Activated CD8-positive, alpha-beta T cell treated with anti-CD3 and anti-CD28 coated beads, Interleukin-2, amount 10 ng/mL, durations not matched to agents 7 days and 5 days (primary cell): Measurements from ENCODE around the gene PHETA1. TPM values are rescaled to one million over a fixed set of nuclear protein-coding genes. Genes with fewer than 3 reads are reported as not detected.

Experiments
- ATAC-seq: fragments of 150-1000 bp; cut with Tn5 transposase; one replicate; pipeline ENCODE4 v1.10.0; 2021; ENCODE audit warnings: moderate library complexity
- CTCF ChIA-PET: fragments of 350-600 bp; sonication (Branson Sonifier 250); formaldehyde crosslinking; loops from one replicate; lab custom pipeline; 2021; ENCODE audit warnings: antibody characterized with exemption; lab: Charles Lee
- POLR2A ChIA-PET: fragments of 350-600 bp; sonication (Branson Sonifier 250); formaldehyde crosslinking; loops from one replicate; lab custom pipeline; 2021; ENCODE audit warnings: antibody characterized with exemption; lab: Charles Lee
- DNase-seq: peaks from one replicate; pipeline ENCODE4 v3.0.0-alpha.2; 2020
- H3K27ac Mint-ChIP-seq: one replicate; pipeline ENCODE4 v1.8.0; 2021; ENCODE audit warnings: mild to moderate bottlenecking, mixed read lengths
- H3K27me3 Mint-ChIP-seq: one replicate; pipeline ENCODE4 v1.8.0; 2021; ENCODE audit warnings: low read depth, mixed read lengths
- H3K36me3 Mint-ChIP-seq: one replicate; pipeline ENCODE4 v1.8.0; 2021; ENCODE audit warnings: low read depth, mixed read lengths
- H3K4me1 Mint-ChIP-seq: one replicate; pipeline ENCODE4 v1.8.0; 2021; ENCODE audit warnings: low read depth, mixed read lengths
- H3K4me3 Mint-ChIP-seq: one replicate; pipeline ENCODE4 v1.8.0; 2021; ENCODE audit warnings: mild to moderate bottlenecking, mixed read lengths
- H3K9me3 Mint-ChIP-seq: one replicate; pipeline ENCODE4 v1.8.0; 2022; ENCODE audit warnings: mixed read lengths; ENCODE audit not compliant: insufficient read depth
- total RNA-seq, 2 experiments: library from RNA; stranded (reverse); gene quantifications; one replicate each; pipeline ENCODE4 v1.2.3, GENCODE V29; 2021

PHETA1 gene, protein sequence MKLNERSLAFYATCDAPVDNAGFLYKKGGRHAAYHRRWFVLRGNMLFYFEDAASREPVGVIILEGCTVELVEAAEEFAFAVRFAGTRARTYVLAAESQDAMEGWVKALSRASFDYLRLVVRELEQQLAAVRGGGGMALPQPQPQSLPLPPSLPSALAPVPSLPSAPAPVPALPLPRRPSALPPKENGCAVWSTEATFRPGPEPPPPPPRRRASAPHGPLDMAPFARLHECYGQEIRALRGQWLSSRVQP
- 1 to 10 TPM; 1.1 to 1.7 TPM for total RNA-seq

GRCh38 chr12:111368788-111369495 lies at the start of gene PHETA1:
Gene PHETA1, minus strand, starts transcription at chr12:111369095. Its CDS starts 5,668 bp downstream, at chr12:111363427.
- DNase-seq (peak; percentile 85), ATAC-seq (peak; percentile 95)
- Mint-ChIP-seq H3K36me3 (no peaks in the 10 kb centered on the region), H3K4me1 (peaks cover 12% of the 10 kb centered on the region), H3K4me3 (peak within 1 kb of the TSS; percentile 73), H3K27ac (no peak within 1 kb of the TSS), H3K27me3 (peaks cover 10% of the 10 kb centered on the region), H3K9me3 (no peaks in the 10 kb centered on the region)
- ChIA-PET POLR2A (no interaction called here), CTCF (interaction anchor here (1.0 to 3.0 kb wide), 2 partner anchors 27 to 83 kb away, joined by 6 to 15 read pairs; no protein-coding TSS in a partner anchor)

DNA sequence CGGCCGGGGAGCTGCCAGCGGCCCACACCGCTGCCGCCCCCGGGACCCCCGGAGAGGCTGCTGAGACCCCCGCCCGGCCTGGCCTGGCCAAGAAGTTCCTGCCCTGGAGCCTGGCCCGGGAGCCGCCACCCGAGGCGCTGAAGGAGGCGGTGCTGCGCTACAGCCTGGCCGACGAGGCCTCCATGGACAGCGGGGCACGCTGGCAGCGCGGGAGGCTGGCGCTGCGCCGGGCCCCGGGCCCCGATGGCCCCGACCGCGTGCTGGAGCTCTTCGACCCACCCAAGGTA lies 49.6 kb upstream of the PHETA1 start:
- Mint-ChIP-seq H3K27me3 (no peaks in the 10 kb centered on the region), H3K4me3 (no peak overlapping the region)

DNA sequence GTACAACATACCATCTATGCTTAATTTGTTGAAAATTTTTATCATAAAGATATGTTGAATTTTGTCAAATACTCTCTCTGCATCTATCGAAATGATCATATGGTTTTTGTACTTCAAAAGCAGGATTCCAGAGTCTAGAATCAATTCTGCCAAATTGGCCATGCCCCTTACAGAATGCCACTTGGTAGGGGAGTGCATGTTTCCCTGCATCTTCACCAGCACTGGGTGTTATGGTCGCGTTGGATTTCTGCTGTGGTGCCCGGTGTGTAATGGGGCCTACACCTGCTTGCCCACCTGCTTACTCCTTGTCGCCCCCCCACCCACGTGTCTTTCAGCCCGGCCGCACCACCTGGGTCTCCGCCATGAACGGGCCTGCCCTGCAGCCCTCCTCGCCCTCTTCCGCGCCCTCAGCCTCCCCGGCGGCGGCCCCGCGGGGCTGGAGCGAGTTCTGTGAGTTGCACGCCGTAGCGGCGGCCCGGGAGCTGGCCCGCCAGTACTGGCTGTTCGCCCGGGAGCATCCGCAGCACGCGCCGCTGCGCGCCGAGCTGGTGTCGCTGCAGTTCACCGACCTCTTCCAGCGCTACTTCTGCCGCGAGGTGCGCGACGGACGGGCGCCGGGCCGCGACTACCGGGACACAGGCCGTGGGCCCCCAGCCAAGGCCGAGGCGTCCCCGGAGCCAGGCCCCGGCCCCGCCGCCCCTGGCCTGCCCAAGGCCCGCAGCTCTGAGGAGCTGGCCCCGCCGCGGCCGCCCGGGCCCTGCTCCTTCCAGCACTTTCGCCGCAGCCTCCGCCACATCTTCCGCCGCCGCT lies 49.1 kb upstream of the PHETA1 start:
- no peak for ATAC-seq
- CTCF ChIA-PET, result no interaction called here
- POLR2A ChIA-PET, result no interaction called here

More for the DNA sequence above, 49.6 kb upstream of the PHETA1 start:
- peaks cover 54% of the 10 kb centered on the region for H3K36me3 Mint-ChIP-seq
- ChIA-PET CTCF (no interaction called here), POLR2A (interaction anchor here (0.7 kb wide), 1 partner anchor 95 kb away, joined by 3 read pairs; no protein-coding TSS in a partner anchor)
- no peak overlapping the region for H3K27ac Mint-ChIP-seq
- H3K9me3 Mint-ChIP-seq, result no peaks in the 10 kb centered on the region
- no peak for DNase-seq
- H3K4me1 Mint-ChIP-seq, result peaks cover 46% of the 10 kb centered on the region
- ATAC-seq, result no peak

DNA sequence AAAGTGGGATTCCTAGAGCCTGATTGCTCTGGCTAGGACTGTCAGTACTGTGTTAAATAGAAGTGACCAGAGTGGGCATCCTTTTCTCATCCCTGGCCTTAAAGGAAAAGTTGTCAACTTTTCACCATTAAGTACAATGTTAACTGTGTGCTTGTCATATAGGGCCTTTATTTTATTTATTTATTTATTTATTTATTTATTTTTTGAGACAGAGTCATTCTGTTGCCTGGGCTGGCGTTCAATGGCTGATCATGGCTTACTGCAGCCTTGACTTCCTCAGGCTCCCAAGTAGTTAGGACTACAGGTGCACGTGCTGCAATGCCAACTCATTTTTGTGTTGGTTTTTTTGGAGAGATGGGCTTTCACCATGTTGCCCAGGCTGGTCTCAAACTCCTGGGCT lies 48.4 kb upstream of the PHETA1 start:
- Mint-ChIP-seq H3K27me3 (no peaks in the 10 kb centered on the region), H3K4me1 (peaks cover 52% of the 10 kb centered on the region), H3K9me3 (no peaks in the 10 kb centered on the region), H3K4me3 (no peak overlapping the region), H3K27ac (no peak overlapping the region), H3K36me3 (peaks cover 54% of the 10 kb centered on the region)
- ChIA-PET POLR2A (no interaction called here), CTCF (interaction anchor here (1.6 kb wide), 1 partner anchor 20 kb away, joined by 4 read pairs; no protein-coding TSS in a partner anchor)
- DNase-seq (no peak), ATAC-seq (no peak)

More for the DNA sequence above, 49.1 kb upstream of the PHETA1 start:
- peaks cover 49% of the 10 kb centered on the region for H3K4me1 Mint-ChIP-seq
- peaks cover 58% of the 10 kb centered on the region for H3K36me3 Mint-ChIP-seq
- no peak overlapping the region for H3K27ac Mint-ChIP-seq
- H3K27me3 Mint-ChIP-seq, result no peaks in the 10 kb centered on the region
- DNase-seq, result no peak
- H3K4me3 Mint-ChIP-seq, result no peak overlapping the region
- H3K9me3 Mint-ChIP-seq, result no peaks in the 10 kb centered on the region

DNA sequence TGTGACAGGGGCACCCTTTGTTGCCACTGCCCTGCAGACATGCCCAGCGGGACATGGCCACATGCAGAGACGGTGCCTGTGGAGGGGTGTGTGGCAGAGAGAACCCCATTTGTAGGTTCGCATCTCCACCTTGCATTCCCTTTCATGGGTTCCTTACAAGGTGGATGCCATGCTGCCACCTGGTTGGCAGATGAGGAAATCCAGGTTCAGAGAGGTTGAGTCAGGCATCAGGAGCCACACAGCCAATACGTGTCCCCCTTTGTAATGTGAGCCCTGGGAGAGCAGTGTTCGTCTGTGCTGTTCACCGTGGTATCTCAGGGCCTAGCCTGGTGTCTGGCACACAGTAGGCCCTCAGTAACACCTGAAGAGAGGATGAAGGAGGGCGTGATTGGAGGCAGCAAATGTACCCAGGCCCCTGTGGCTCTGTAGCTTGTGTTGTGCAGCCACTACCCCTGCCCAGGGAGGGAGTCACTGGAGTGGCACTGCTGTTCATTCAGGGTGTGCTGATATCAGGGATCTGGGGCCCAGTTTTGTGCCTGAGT lies 45.9 kb upstream of the PHETA1 start:
- DNase-seq, result no peak
- ChIA-PET CTCF (interaction anchor here (1.1 to 24.7 kb wide), 3 partner anchors 15 to 36 kb away, joined by 3 to 1088 read pairs (median 16); no protein-coding TSS in a partner anchor), POLR2A (no interaction called here)
- no peak for ATAC-seq
- Mint-ChIP-seq H3K4me1 (peaks cover 63% of the 10 kb centered on the region), H3K9me3 (no peaks in the 10 kb centered on the region), H3K4me3 (no peak overlapping the region), H3K36me3 (peaks cover 40% of the 10 kb centered on the region), H3K27me3 (no peaks in the 10 kb centered on the region), H3K27ac (peak overlapping the region; percentile 73)

DNA sequence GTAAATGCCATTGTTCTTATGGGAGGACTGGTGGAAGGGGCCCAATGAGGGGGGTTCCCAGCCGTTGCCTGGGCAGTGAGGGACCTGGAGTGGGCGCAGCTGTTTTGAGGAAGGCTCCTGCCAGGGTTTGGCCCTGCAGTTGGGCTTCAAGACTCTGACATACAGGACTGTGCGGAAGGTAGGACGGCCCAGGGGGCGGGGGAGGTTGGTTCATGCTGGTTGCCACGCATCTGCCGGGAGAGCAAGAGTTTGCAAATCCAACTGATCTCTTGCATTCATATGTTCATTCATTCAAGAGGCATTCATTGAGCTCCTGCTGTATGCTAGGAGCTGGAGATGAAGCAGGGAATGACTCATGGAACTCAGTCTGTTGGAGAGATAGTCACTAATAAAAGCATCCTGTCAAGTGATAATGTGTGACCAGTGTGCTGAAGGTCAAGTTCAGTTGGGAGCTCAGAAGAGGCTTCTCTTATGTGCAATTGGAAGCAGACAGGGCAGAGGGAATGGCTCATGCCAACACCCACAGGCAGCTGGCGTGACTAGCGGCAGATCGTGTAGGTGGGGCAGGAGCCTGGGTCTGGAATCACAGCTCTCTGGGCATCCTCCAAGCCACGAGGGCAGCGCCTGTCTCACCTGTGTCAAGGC lies 44.7 kb upstream of the PHETA1 start:
- no peaks in the 10 kb centered on the region for H3K9me3 Mint-ChIP-seq
- H3K27ac Mint-ChIP-seq, result peak overlapping the region; percentile 91
- H3K27me3 Mint-ChIP-seq, result no peaks in the 10 kb centered on the region
- no peak overlapping the region for H3K4me3 Mint-ChIP-seq
- DNase-seq (no peak), ATAC-seq (no peak)
- H3K36me3 Mint-ChIP-seq, result peaks cover 41% of the 10 kb centered on the region
- POLR2A ChIA-PET, result interaction anchor here (1.2 to 1.6 kb wide), 3 partner anchors 8 to 16 kb away, joined by 3 to 4 read pairs (median 4); no protein-coding TSS in a partner anchor
- H3K4me1 Mint-ChIP-seq, result peaks cover 74% of the 10 kb centered on the region
- CTCF ChIA-PET, result interaction anchor here (1.5 to 24.7 kb wide), 8 partner anchors 9 to 37 kb away, joined by 5 to 1088 read pairs (median 8); no protein-coding TSS in a partner anchor

- Mint-ChIP-seq H3K36me3 (peaks cover 44% of the 10 kb centered on the region), H3K27me3 (no peaks in the 10 kb centered on the region), H3K4me3 (no peak overlapping the region), H3K4me1 (peaks cover 80% of the 10 kb centered on the region), H3K27ac (peak overlapping the region; percentile 91), H3K9me3 (no peaks in the 10 kb centered on the region)
- DNase-seq, result no peak
- no peak for ATAC-seq
- CTCF ChIA-PET, result interaction anchor here (1.5 to 24.7 kb wide), 10 partner anchors 8 to 38 kb away, joined by 5 to 1088 read pairs (median 8); no protein-coding TSS in a partner anchor
- POLR2A ChIA-PET, result interaction anchor here (0.6 to 1.6 kb wide), 7 partner anchors 8 to 1695 kb away, joined by 3 to 4 read pairs (median 4); no protein-coding TSS in a partner anchor
These were observed 44.0 kb upstream of the PHETA1 start for GRCh38 chr12:111412830-111413441.

GRCh38 chr12:111412007-111412829 lies 43.3 kb upstream of the PHETA1 start:
- peak; percentile 59 for ATAC-seq

DNA sequence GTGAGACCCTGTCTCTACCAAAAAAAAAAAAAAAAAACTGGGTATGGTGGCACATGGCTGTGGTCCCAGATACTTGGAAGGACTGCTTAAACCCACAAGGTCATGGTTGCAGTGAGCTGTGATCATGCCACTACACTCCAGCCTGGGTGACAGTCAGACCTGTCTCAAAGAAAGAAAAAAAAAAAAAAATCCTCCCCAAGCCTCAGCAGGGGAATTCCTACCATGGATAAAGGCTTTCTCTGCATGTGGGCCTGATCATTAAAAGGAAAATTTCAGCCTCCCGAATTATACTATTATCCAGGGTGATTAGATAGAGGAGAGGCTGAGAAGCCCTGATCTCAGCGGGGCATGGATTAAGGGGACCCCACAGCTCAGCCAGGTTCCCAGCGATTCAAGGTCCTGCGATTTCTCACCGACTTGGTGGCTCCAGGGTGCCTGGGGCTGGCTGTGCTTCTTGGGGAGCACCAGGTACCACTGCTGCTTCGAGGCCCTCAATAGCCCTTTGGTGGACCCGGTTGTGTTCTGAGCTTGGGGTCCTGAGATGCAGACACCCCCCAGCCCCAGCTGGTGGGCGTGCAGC lies 42.4 kb upstream of the PHETA1 start:
- no peak for DNase-seq
- H3K4me3 Mint-ChIP-seq, result peak overlapping the region; percentile 28
- no peaks in the 10 kb centered on the region for H3K27me3 Mint-ChIP-seq
- H3K27ac Mint-ChIP-seq, result peak overlapping the region; percentile 91
- H3K4me1 Mint-ChIP-seq, result peaks cover 77% of the 10 kb centered on the region
- no peaks in the 10 kb centered on the region for H3K9me3 Mint-ChIP-seq
- ChIA-PET CTCF (interaction anchor here (1.3 to 24.7 kb wide), 8 partner anchors 10 to 39 kb away, joined by 3 to 1088 read pairs (median 9); no protein-coding TSS in a partner anchor), POLR2A (interaction anchor here (0.8 to 5.1 kb wide), 5 partner anchors 19 to 275 kb away, joined by 3 to 22 read pairs (median 5); partner anchors contain the start of genes ACAD10 and BRAP)
- no peak for ATAC-seq
- H3K36me3 Mint-ChIP-seq, result peaks cover 50% of the 10 kb centered on the region

More at GRCh38 chr12:111412007-111412829, 43.3 kb upstream of the PHETA1 start:
- Mint-ChIP-seq H3K4me3 (peak overlapping the region; percentile 12), H3K36me3 (peaks cover 46% of the 10 kb centered on the region), H3K27ac (peak overlapping the region; percentile 91), H3K4me1 (peaks cover 82% of the 10 kb centered on the region), H3K27me3 (no peaks in the 10 kb centered on the region), H3K9me3 (no peaks in the 10 kb centered on the region)
- POLR2A ChIA-PET, result interaction anchor here (0.6 to 1.6 kb wide), 11 partner anchors 9 to 1696 kb away, joined by 3 to 6 read pairs (median 4); partner anchors contain the start of genes ACAD10 and BRAP
- DNase-seq, result no peak
- CTCF ChIA-PET, result interaction anchor here (1.3 to 24.7 kb wide), 12 partner anchors 7 to 39 kb away, joined by 3 to 1088 read pairs (median 8); no protein-coding TSS in a partner anchor
